ENCODE results near the gene MEG3. TPM values are rescaled to one million over a fixed set of nuclear protein-coding genes. Genes with fewer than 3 reads are reported as not detected.
A peak's percentile ranks its signal among the peaks of the same experiment; 100 is the strongest.

MEG3 gene
- total and polyA plus RNA-seq, 7 donors, result 3.5 to 168 (median 28.0) TPM

DNA sequence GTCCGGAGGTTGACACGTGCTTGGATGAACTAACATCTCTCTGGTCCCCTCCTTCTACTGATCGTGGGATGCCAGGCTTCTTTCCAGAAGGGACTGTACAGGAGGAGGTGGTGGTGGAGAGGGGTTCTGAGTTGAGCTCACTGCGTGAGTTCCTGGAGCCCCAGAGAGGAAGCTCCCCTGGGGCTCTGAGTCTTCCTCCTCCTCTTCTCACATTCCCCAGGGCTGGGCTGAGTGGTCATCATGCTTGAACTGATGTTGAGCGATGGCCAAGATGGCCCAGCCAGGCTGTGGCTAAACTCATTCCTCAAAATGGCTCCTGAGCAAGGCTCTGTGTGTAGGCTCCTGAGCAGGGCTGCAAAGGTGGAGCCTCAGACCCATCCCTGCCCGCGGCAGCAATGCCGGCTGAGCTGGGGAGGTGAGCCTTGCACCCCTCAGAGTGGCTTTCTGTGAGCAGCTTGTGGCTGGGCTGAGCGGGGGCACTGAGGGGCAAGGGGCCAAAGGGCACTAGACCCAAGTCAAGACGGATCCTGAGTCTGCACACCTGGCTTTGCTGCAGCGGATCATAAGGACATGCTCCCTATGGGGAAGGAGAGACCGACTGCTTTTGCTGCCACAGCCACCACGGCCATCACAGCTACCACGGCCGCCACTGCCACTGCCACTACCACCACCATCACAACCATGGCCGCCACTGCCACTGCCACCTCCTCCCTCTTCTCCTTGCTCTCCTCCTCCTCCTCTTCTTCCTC lies 35.4 kb downstream of the MEG3 start:
- H3K4me3 ChIP-seq, result no peak overlapping the region
- H3K36me3 ChIP-seq, result no peaks in the 10 kb centered on the region
- no peak overlapping the region for H3K27ac ChIP-seq
- no peak for DNase-seq
- H3K9me3 ChIP-seq, result no peaks in the 10 kb centered on the region
- H3K27me3 ChIP-seq, result peaks cover 0 to 15% (median 0%) of the 10 kb centered on the region in 3 donors
- TF ChIP-seq CTCF (IDR thresholded peaks at IDR 0.05) (no peak), POLR2A (IDR thresholded peaks at IDR 0.05) (no peak), POLR2AphosphoS5 (IDR thresholded peaks at IDR 0.05) (no peak), EP300 (IDR thresholded peaks at IDR 0.05) (no peak)
- no peaks in the 10 kb centered on the region for H3K4me1 ChIP-seq
- 92 to 95% methylated on average over 16 of the region's 16 CpGs for WGBS, 2 donors
- intact Hi-C loops (cut with DNase I), result no loop called here

DNA sequence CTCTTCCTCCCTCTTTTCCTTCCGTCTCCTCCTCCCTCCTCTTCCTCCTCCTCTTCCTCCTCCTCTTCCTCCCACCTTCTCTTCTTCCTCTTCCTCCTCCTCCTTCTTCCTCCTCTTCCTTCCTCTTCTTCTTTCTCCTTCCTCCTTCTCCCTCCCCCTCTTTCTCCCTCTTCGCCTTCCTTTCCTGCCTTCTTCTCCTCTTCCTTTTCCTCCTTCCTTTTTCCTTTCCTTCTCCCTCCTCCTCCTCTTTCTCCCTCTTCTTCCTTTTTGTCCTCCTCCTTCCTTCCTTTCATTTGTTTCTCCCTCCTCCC lies 36.0 kb downstream of the MEG3 start:
- DNase-seq, result no peak
- intact Hi-C loops (cut with DNase I), result no loop called here
- WGBS, 2 donors, result 89 to 91% methylated on average over 2 of the region's 2 CpGs

DNA sequence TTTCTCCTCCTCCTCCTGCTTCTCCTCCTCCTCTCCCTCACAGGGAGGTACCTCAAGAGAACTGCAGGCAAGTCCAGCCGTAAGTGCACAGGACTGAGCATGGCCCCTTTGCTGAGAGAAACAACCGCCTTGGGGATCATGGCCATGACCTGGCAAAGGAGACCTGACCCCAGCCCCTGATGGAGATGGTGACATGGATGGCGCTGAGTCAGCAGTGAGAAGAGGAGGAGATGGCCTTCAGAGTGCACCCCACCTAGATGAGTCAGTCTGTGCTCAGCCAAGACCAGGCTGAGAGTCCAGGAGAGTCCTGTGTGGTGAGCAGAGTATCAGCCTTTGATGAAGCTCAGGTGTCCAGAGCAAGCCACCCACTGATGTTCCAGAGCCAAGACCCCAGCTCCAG lies 36.4 kb downstream of the MEG3 start:
- H3K36me3 ChIP-seq, result no peaks in the 10 kb centered on the region
- H3K27me3 ChIP-seq, result peaks cover 0 to 15% (median 0%) of the 10 kb centered on the region in 3 donors
- H3K4me3 ChIP-seq, result no peak overlapping the region
- DNase-seq, result peak; percentile 61
- intact Hi-C loops (cut with DNase I), result no loop called here
- no peak for TF ChIP-seq POLR2AphosphoS5 (IDR thresholded peaks at IDR 0.05)
- TF ChIP-seq CTCF (IDR thresholded peaks at IDR 0.05), result no peak
- TF ChIP-seq EP300 (IDR thresholded peaks at IDR 0.05), result no peak
- no peak for TF ChIP-seq POLR2A (IDR thresholded peaks at IDR 0.05)
- H3K4me1 ChIP-seq, result no peaks in the 10 kb centered on the region
- no peak overlapping the region for H3K27ac ChIP-seq
- whole genome bisulfite sequencing, 2 donors, result 59 to 92% methylated on average over 3 of the region's 3 CpGs
- H3K9me3 ChIP-seq, result no peaks in the 10 kb centered on the region

More for the DNA sequence above, 36.0 kb downstream of the MEG3 start:
- Histone ChIP-seq H3K4me1 (no peaks in the 10 kb centered on the region), H3K36me3 (no peaks in the 10 kb centered on the region), H3K9me3 (no peaks in the 10 kb centered on the region), H3K27me3 (peaks cover 0 to 15% (median 0%) of the 10 kb centered on the region in 3 donors), H3K27ac (no peak overlapping the region), H3K4me3 (no peak overlapping the region)
- TF ChIP-seq CTCF (IDR thresholded peaks at IDR 0.05), result no peak
- no peak for TF ChIP-seq EP300 (IDR thresholded peaks at IDR 0.05)
- no peak for TF ChIP-seq POLR2AphosphoS5 (IDR thresholded peaks at IDR 0.05)
- no peak for TF ChIP-seq POLR2A (IDR thresholded peaks at IDR 0.05)

- no peak overlapping the region for H3K4me3 ChIP-seq
- intact Hi-C loops (cut with DNase I), result no loop called here
- WGBS, 2 donors, result 93% methylated on average over 2 of the region's 2 CpGs
- DNase-seq, result no peak
- H3K27ac ChIP-seq, result no peak overlapping the region
- TF ChIP-seq POLR2A (IDR thresholded peaks at IDR 0.05) (no peak), EP300 (IDR thresholded peaks at IDR 0.05) (no peak)
- no peaks in the 10 kb centered on the region for H3K4me1 ChIP-seq
- no peaks in the 10 kb centered on the region for H3K9me3 ChIP-seq
- peaks cover 0 to 15% (median 0%) of the 10 kb centered on the region in 3 donors for H3K27me3 ChIP-seq
- H3K36me3 ChIP-seq, result no peaks in the 10 kb centered on the region
These were observed 36.9 kb downstream of the MEG3 start for GRCh38 chr14:100862793-100863192.

- WGBS, 2 donors, result 91 to 92% methylated on average over 10 of the region's 10 CpGs
- intact Hi-C loops (cut with DNase I), result no loop called here
- TF ChIP-seq POLR2A (IDR thresholded peaks at IDR 0.05) (no peak), EP300 (IDR thresholded peaks at IDR 0.05) (no peak), CTCF (IDR thresholded peaks at IDR 0.05) (no peak), POLR2AphosphoS5 (IDR thresholded peaks at IDR 0.05) (no peak)
- no peak overlapping the region for H3K4me3 ChIP-seq
- no peaks in the 10 kb centered on the region for H3K9me3 ChIP-seq
- no peak overlapping the region for H3K27ac ChIP-seq
- H3K27me3 ChIP-seq, result peaks cover 0 to 15% (median 0%) of the 10 kb centered on the region in 3 donors
- H3K36me3 ChIP-seq, result no peaks in the 10 kb centered on the region
- DNase-seq, result peak; percentile 18
- H3K4me1 ChIP-seq, result no peaks in the 10 kb centered on the region
These were observed 38.3 kb downstream of the MEG3 start for GRCh38 chr14:100864206-100864605.
